HCT116 (cell line): ENCODE data around the gene HHATL.

ENCODE experiments used
- EZH2phosphoT487 ChIP-seq: fragments of 200-600 bp; IDR thresholded peaks from 2 replicates; pipeline ENCODE4 v1.6.1; 2018; ENCODE audit warnings: antibody characterized with exemption, borderline replicate concordance
- POLR2AphosphoS5 ChIP-seq: IDR thresholded peaks from 2 replicates; pipeline ENCODE4 v1.6.1; 2011; ENCODE audit warnings: mild to moderate bottlenecking, low read depth, low read length, moderate library complexity
- TF ChIP-seq, protein P1 (sequence below), 3 experiments: fragments of 200-600 bp in 1 of 3; sonication (generic) in 1 of 3; IDR thresholded peaks in 2 of 3; conservative IDR thresholded peaks in 1 of 3; 2 replicates each; pipeline ENCODE4 v1.5.1; 2012 to 2017; ENCODE audit warnings: low read depth in 2 of 3, low read length in 2 of 3, antibody characterized with exemption in 1 of 3, borderline replicate concordance in 1 of 3, control low read depth in 1 of 3, mild to moderate bottlenecking in 1 of 3, mixed read lengths in 1 of 3, mixed run types in 1 of 3, moderate library complexity in 1 of 3; ENCODE audit not compliant: insufficient read depth in 1 of 3

- TF ChIP-seq POLR2AphosphoS5: no peak
- TF ChIP-seq, protein P1, sequence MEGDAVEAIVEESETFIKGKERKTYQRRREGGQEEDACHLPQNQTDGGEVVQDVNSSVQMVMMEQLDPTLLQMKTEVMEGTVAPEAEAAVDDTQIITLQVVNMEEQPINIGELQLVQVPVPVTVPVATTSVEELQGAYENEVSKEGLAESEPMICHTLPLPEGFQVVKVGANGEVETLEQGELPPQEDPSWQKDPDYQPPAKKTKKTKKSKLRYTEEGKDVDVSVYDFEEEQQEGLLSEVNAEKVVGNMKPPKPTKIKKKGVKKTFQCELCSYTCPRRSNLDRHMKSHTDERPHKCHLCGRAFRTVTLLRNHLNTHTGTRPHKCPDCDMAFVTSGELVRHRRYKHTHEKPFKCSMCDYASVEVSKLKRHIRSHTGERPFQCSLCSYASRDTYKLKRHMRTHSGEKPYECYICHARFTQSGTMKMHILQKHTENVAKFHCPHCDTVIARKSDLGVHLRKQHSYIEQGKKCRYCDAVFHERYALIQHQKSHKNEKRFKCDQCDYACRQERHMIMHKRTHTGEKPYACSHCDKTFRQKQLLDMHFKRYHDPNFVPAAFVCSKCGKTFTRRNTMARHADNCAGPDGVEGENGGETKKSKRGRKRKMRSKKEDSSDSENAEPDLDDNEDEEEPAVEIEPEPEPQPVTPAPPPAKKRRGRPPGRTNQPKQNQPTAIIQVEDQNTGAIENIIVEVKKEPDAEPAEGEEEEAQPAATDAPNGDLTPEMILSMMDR (IDR thresholded peaks at IDR 0.05 in 2 of 3, conservative IDR thresholded peaks at IDR 0.05 in 1 of 3; ENCODE audit: borderline replicate concordance in 1 of 3, insufficient read depth in 1 of 3, low read depth in 2 of 3, low read length in 2 of 3): no peak
- TF ChIP-seq EZH2phosphoT487: no peak
Observed at GRCh38 chr3:42690766-42691680, 11.6 kb downstream of the HHATL start.
